ENCODE measurements around the gene LSM10. TPM values are rescaled to one million over a fixed set of nuclear protein-coding genes. Genes with fewer than 3 reads are reported as not detected.

LSM10 gene
- total and polyA plus RNA-seq, 9 of the 15 experiments (the other 6 are each of a cell fraction or from before 2014, with no cell fraction given), result 13.2 to 146 (median 68.9) TPM

GRCh38 chr1:36432616-36433015 lies 34.9 kb upstream of the LSM10 start:
- in situ Hi-C loops (cut with MboI), result no loop called here
- Histone ChIP-seq H3K27ac (ENCODE audit: extremely low read depth, low read depth, low read length) (no peak overlapping the region), H3K9me1 (ENCODE audit: control insufficient read depth, insufficient read depth, low read length) (no peaks in the 10 kb centered on the region), H3K36me3 (ENCODE audit: control insufficient read depth, insufficient read depth, low read length) (no peaks in the 10 kb centered on the region), H3K4me2 (ENCODE audit: insufficient read depth, low read length) (no peak overlapping the region), H3K9ac (ENCODE audit: insufficient read depth in 1 of 2, low read depth in 2 of 2, low read length in 2 of 2) (no peak overlapping the region), H3K79me2 (ENCODE audit: control insufficient read depth, insufficient read depth, low read length) (no peaks in the 10 kb centered on the region), H3K9me3 (replicated peaks; ENCODE audit: control insufficient read depth, insufficient read depth, low read depth, low read length) (no peaks in the 10 kb centered on the region), H3K4me3 (no peak overlapping the region), H3K4me1 (replicated peaks in 1 of 2; ENCODE audit: control insufficient read depth in 2 of 2, insufficient read depth in 2 of 2, low read length in 2 of 2) (no peaks in the 10 kb centered on the region), H4K20me1 (replicated peaks; ENCODE audit: control insufficient read depth, insufficient read depth, low read length) (no peaks in the 10 kb centered on the region), H2AFZ (ENCODE audit: low read depth, low read length) (no peak overlapping the region), H3K27me3 (ENCODE audit: control insufficient read depth in 2 of 2, insufficient read depth in 2 of 2, low read length in 2 of 2) (peaks cover 7 to 17% of the 10 kb centered on the region in 2 experiments; a peak in 4 of 5 replicates)
- no peak for TF ChIP-seq HES1 (IDR thresholded peaks at IDR 0.05; ENCODE audit: low read depth)
- TF ChIP-seq TOE1 (IDR thresholded peaks at IDR 0.05; ENCODE audit: borderline replicate concordance), result no peak
- no peak for TF ChIP-seq TOE1 (CRISPR knock-in tag; IDR thresholded peaks at IDR 0.05; ENCODE audit: borderline replicate concordance, low read depth)
- ATAC-seq, result no peak
- DNase-seq (ENCODE audit: extremely low read depth in 1 of 4, low spot score in 3 of 4), result no peak
- WGBS (ENCODE audit: insufficient coverage, low coverage, missing lambda C conversion rate), result 13% methylated on average over 4 of the region's 4 CpGs
- no peak for FAIRE-seq
- ChIA-PET CTCF (ENCODE audit: low intra/inter-chr PET ratio) (no interaction called here), POLR2A (interaction anchor here (0.9 to 1.3 kb wide), 2 partner anchors 13 kb away, joined by 3 to 4 read pairs; no protein-coding TSS in a partner anchor)
- no TSS peak for BruUV-seq (replicated peaks)
- intact Hi-C loops (cut with micrococcal nuclease), result no loop called here

GRCh38 chr1:36425791-36426190 lies 28.1 kb upstream of the LSM10 start:
- no peak overlapping the region for H3K4me2 ChIP-seq (ENCODE audit: insufficient read depth, low read length)
- H3K9me1 ChIP-seq (ENCODE audit: control insufficient read depth, insufficient read depth, low read length), result no peaks in the 10 kb centered on the region
- no peak for DNase-seq (ENCODE audit: extremely low read depth in 1 of 4, low spot score in 3 of 4)
- H3K4me3 ChIP-seq, result no peak overlapping the region
- BruUV-seq (replicated peaks), result no TSS peak
- H2AFZ ChIP-seq (ENCODE audit: low read depth, low read length), result no peak overlapping the region
- 0 out of 5 replicates have a peak, but pooled peaks cover 0 to 2% of the 10 kb centered on the region in 2 experiments for H3K27me3 ChIP-seq (ENCODE audit: control insufficient read depth in 2 of 2, insufficient read depth in 2 of 2, low read length in 2 of 2)
- no peaks in the 10 kb centered on the region for H3K9me3 ChIP-seq (replicated peaks; ENCODE audit: control insufficient read depth, insufficient read depth, low read depth, low read length)
- 12% methylated on average over 4 of the region's 4 CpGs for WGBS (ENCODE audit: insufficient coverage, low coverage, missing lambda C conversion rate)
- H3K9ac ChIP-seq (ENCODE audit: insufficient read depth in 1 of 2, low read depth in 2 of 2, low read length in 2 of 2), result no peak overlapping the region
- no peak overlapping the region for H3K27ac ChIP-seq (ENCODE audit: extremely low read depth, low read depth, low read length)
- FAIRE-seq, result no peak
- intact Hi-C loops (cut with micrococcal nuclease), result loop anchor here (10.0 kb wide), 1 partner anchor 241 kb away; no protein-coding TSS in a partner anchor
- no peaks in the 10 kb centered on the region for H4K20me1 ChIP-seq (replicated peaks; ENCODE audit: control insufficient read depth, insufficient read depth, low read length)
- H3K4me1 ChIP-seq (replicated peaks in 1 of 2; ENCODE audit: control insufficient read depth in 2 of 2, insufficient read depth in 2 of 2, low read length in 2 of 2), result no peaks in the 10 kb centered on the region; a peak in 1 of 5 replicates
- no peak for ATAC-seq
- no peaks in the 10 kb centered on the region for H3K36me3 ChIP-seq (ENCODE audit: control insufficient read depth, insufficient read depth, low read length)
- CTCF ChIA-PET (ENCODE audit: low intra/inter-chr PET ratio), result no interaction called here
- POLR2A ChIA-PET, result interaction anchor here (0.7 kb wide), 1 partner anchor 261 kb away, joined by 4 read pairs; no protein-coding TSS in a partner anchor
- no peaks in the 10 kb centered on the region for H3K79me2 ChIP-seq (ENCODE audit: control insufficient read depth, insufficient read depth, low read length)
- in situ Hi-C loops (cut with MboI), result no loop called here
- no peak for TF ChIP-seq SAP30 (IDR thresholded peaks at IDR 0.05; ENCODE audit: borderline replicate concordance, insufficient read depth, low read depth, low read length, poor library complexity, severe bottlenecking)
- no peak for TF ChIP-seq ZNF436 (CRISPR knock-in tag; IDR thresholded peaks at IDR 0.05)
- no peak for TF ChIP-seq ZNF583 (CRISPR knock-in tag; IDR thresholded peaks at IDR 0.05)
- TF ChIP-seq ZNF507 (tag; conservative IDR thresholded peaks at IDR 0.05), result no peak
- no peak for TF ChIP-seq TAL1 (IDR thresholded peaks at IDR 0.05)
- no peak for TF ChIP-seq ZNF707 (CRISPR knock-in tag; conservative IDR thresholded peaks at IDR 0.05)
- TF ChIP-seq GTF2E2 (tag; IDR thresholded peaks at IDR 0.05), result no peak
- TF ChIP-seq TCFL5 (CRISPR knock-in tag; conservative IDR thresholded peaks at IDR 0.05), result no peak
- no peak for TF ChIP-seq NR2F6 (CRISPR knock-in tag; IDR thresholded peaks at IDR 0.05)
- TF ChIP-seq ZNF395 (CRISPR knock-in tag; IDR thresholded peaks at IDR 0.05), result no peak
- TF ChIP-seq SMARCB1 (IDR thresholded peaks at IDR 0.05; ENCODE audit: insufficient read length, low read depth), result no peak
- TF ChIP-seq BCOR (IDR thresholded peaks at IDR 0.05), result no peak
- no peak for TF ChIP-seq CBFB (CRISPR knock-in tag; IDR thresholded peaks at IDR 0.05)

All from K562 (cell line).